GM19455 (cell line): Measurements from ENCODE around the gene PAIP2.
"Not testable (repeated sequence)": the region's sequence is repeated elsewhere in the genome, so short reads cannot be mapped to it uniquely, and the experiment has no call there.

ENCODE experiments used
- ATAC-seq: cut with Tn5 transposase; IDR thresholded peaks from one replicate; pipeline ENCODE4 v1.9.1; 2021; ENCODE audit not compliant: unreplicated experiment

PAIP2 gene

DNA sequence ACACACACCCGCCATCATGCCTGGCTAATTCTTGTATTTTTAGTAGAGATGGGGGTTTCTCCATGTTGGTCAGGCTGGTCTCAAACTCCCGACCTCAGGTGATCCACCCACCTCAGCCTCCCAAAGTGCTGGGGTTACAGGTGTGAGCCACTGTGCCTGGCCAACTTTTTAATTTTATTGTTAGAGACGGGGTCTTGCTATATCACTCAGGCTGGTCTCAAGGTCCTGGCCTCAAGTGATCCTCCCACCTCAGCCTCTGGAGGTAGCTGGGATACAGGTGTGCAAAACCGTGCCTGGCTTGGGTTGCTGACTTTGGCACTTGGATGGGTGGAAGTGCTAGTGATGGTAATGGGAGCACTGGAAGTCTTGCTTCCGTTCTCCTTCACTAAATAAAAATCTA lies 67.5 kb downstream of the PAIP2 start:
- ATAC-seq = not testable (repeated sequence)

DNA sequence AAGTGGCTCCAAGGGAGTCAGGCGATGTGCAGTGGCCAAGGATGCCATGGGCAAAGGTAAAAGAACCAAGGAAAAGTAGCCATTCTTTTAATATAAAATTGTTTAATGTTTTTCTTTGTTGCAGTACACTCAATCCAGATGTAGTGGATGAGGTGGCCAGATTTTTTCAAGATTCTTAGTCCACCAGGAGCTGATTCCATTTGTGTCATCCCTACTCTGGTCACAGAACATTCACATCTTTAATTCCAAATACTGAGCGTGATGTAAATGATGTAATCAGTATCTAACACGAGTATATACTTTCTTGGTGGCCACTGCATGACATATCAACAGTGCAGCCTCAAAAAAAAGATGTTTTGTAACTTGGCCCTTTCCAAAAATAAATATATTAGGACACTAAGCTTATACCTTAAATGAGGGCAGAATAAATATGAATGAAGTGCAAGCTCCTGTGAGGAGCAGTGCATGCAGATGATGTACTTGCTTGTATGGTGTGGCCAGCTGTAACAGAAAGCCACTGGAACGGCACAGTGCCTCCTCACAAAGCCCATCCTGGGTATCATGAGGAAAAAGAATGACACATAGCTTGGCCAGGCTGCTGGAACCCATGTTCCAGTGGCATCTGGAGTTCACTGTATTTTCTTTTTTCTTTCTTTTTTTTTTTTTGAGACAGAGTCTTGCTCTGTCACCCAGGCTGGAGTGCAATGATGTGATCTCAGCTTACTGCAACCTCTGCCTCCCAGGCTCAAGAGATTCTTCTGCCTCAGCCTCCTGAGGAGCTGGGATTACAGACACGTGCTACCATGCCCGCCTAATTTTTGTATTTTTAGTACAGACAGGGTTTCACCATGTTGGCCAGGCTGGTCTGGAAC lies 68.7 kb downstream of the PAIP2 start:
- ATAC-seq = no peak

- ATAC-seq = no peak
These were observed 69.6 kb downstream of the PAIP2 start for GRCh38 chr5:139410993-139411828.

DNA sequence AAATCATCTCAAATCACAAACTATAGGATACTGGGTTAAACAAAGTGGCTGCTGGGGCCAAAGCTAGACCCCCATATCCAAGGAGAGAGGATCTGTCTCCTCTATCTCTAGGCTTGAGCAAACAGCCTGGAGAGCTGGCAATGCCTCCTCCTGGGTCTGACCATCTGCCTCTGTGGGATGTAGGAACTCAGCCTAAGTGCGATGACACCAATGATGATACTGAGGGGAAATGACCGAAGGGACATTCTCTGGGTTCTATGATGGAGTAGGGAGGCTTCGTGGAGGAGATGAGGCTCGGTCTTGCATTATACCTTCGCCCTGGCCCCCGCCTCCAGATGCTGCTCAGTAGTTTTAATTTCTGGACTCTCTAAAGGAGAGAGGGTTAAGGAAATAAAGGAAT lies 71.5 kb downstream of the PAIP2 start:
- ATAC-seq = no peak

- ATAC-seq = no peak
These were observed 72.3 kb downstream of the PAIP2 start for GRCh38 chr5:139413963-139414362.

DNA sequence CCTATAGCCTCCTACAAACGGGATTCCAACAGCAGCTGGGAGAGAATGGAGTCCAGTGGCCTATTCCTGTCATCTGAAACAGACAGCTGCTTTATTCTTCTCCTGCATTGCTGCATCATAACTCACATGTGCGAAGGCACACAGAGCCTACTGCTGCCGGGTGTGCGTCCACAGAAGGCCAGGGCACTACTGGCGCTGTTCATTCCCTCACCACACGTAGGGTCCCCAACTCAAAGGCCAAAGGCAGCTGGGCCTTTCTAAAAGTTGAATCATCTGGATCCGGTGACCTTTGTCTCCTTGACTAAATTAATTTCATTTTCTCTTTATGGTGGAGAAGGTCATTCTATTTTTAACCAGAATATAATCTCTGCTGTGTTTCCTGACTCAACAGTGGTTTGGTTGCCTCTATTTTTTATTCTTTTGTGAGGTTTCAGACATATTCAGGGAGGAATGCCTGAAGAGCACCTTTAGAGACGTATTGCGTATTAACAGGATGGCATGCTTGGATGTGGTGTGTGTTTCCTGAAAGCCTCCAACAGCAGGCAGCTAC lies 73.0 kb downstream of the PAIP2 start:
- ATAC-seq = no peak

DNA sequence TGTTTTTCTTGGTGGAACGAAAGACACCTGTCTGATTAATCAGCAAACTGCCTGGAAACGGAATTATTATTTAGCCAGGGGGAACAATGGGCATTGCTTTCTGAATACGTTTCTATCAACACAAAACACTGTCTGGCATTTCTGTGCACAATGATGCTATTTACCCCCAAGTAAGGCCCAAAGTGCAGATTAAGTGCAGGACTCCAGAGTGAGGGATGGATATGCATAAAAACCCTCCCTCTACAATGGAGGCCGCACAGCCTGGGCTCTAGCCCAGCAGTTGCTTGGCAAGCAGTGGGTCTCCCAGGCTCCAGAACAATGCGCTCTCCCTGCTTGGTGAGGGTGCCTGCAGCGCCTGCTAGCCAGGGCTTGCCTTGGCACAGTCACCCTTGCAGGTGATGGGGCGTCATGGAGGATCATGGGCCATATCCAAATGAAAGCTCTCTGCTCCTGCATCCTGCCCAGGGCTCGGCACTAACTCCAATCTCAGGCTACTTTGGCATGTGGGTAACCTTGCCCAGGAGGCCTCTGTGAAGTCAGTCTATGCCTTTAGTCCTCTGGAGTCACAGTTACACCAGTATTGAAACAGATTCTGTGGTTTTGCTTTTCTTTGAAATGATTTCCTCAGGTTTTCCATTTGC lies 73.7 kb downstream of the PAIP2 start:
- no peak for ATAC-seq

GRCh38 chr5:139415869-139416268 lies 74.2 kb downstream of the PAIP2 start:
- ATAC-seq = no peak

DNA sequence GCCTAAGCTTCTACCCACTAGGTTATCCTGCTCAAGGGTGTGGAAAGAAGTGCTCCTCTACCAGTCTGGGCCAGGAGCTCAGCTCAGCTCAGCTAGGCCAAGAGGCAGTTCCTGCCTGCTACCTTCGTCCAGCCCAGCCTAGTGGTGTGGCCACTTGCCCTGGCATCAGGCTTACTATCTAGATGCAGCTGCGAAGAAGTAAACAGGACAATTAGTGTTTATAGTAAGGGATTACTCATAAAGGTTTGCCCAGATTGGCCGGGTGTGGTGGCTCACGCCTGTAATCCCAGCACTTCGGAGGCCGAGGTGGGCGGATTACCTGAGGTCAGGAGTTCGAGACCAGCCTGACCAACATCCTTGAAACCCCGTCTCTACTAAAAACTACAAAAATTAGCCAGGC lies 75.0 kb downstream of the PAIP2 start:
- ATAC-seq = no peak

GRCh38 chr5:139417214-139417613 lies 75.6 kb downstream of the PAIP2 start:
- ATAC-seq = no peak

- no peak for ATAC-seq
These were observed 77.1 kb downstream of the PAIP2 start for GRCh38 chr5:139418793-139419192.
